HFF-Myc (cell line): ENCODE data around the gene PHF21A.

Source experiments
- DNase-seq: peaks from one replicate; pipeline ENCODE4 v3.0.0-alpha.2; 2011; ENCODE audit warnings: low read depth; ENCODE audit errors: extremely low read depth
- H3K4me3 ChIP-seq: replicated peaks from 2 replicates; pipeline ENCODE4 v1.5.1; 2011; ENCODE audit warnings: low read depth, mild to moderate bottlenecking, control low read depth, low read length
- CTCF ChIP-seq: IDR thresholded peaks from 2 replicates; pipeline ENCODE4 v1.5.1; 2012; ENCODE audit warnings: mild to moderate bottlenecking, low read depth, low read length, control low read depth; ENCODE audit errors: missing control alignments

Gene PHF21A

GRCh38 chr11:46047520-46047919 is 73.7 kb downstream of the PHF21A start:
- TF ChIP-seq CTCF, result no peak
- H3K4me3 ChIP-seq, result no peak overlapping the region

GRCh38 chr11:46045811-46046210 is 75.4 kb downstream of the PHF21A start:
- DNase-seq, result no peak

More at GRCh38 chr11:46047520-46047919, 73.7 kb downstream of the PHF21A start:
- DNase-seq, result no peak

GRCh38 chr11:46044601-46045000 is 76.7 kb downstream of the PHF21A start:
- DNase-seq, result no peak
- no peak for TF ChIP-seq CTCF
- H3K4me3 ChIP-seq, result no peak overlapping the region

More at GRCh38 chr11:46045811-46046210, 75.4 kb downstream of the PHF21A start:
- no peak for TF ChIP-seq CTCF
- H3K4me3 ChIP-seq, result no peak overlapping the region

GRCh38 chr11:46039990-46040389 is 81.3 kb downstream of the PHF21A start:
- TF ChIP-seq CTCF, result no peak
- H3K4me3 ChIP-seq, result no peak overlapping the region
- no peak for DNase-seq

- no peak for TF ChIP-seq CTCF
- DNase-seq, result no peak
- no peak overlapping the region for H3K4me3 ChIP-seq
Observed at GRCh38 chr11:46038529-46038928, 82.7 kb downstream of the PHF21A start.

- H3K4me3 ChIP-seq, result no peak overlapping the region
- no peak for DNase-seq
- TF ChIP-seq CTCF, result no peak
Observed at GRCh38 chr11:46036969-46037368, 84.3 kb downstream of the PHF21A start.

- DNase-seq, result no peak
- no peak overlapping the region for H3K4me3 ChIP-seq
- no peak for TF ChIP-seq CTCF
Observed at GRCh38 chr11:46036009-46036408, 85.2 kb downstream of the PHF21A start.
